ENCODE data around the gene PUS1. TPM values are rescaled to one million over a fixed set of nuclear protein-coding genes. Genes with fewer than 3 reads are reported as not detected.

The PUS1 gene
- total and polyA plus RNA-seq, 2 of the 4 experiments (the other 2 are of a cell fraction), result 14.0 to 36.7 TPM

DNA sequence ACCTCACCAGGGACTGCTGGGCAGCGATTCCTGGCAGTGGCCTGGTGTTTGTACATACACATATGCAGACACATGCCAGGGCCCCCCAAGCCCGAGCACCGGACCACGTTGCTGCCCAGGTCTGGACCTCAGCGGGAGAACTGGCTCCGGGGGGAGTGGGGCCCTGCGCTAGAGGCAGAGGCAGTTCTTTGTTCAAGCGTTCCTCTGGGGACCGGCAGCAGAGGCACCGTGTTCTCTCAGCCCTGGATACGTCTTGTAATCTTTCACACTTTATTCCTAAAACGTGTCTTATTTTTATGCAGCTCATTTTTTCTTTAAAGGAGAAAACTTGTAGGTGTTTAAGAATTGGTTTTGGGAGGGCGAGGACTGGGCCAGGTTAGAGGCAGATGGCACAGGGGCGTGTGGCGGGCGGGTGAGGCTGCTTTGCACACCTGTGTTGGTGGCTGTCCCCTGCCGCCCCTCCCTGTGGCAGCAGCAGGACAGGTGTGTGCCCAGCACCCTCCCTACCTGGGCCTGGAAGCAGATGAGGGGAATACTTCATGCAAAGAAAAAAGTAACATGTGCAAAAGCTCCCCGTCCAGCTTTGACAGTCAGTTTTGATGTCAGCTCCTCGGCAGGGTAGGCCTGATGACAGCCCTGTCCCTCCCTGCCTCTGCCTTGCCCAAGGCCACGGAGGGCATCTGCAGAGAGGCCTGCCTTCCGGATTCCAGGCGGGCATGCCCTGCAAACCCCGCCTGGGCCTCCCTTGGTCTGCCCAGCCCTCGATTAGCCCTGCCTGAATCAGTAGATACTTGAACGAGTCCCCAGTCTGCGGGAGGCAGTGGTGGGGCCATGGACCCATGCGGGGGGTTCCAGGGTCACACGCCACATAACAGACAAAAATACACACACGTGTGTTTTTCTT lies 7.0 kb upstream of the PUS1 start:
- Histone ChIP-seq H3K4me3 (ENCODE audit: insufficient read depth, low read depth, low read length) (no peak overlapping the region), H3K27ac (ENCODE audit: insufficient read depth, low read length) (no peak overlapping the region), H3K27me3 (ENCODE audit: control insufficient read depth, insufficient read depth, low read length) (no peaks in the 10 kb centered on the region), H3K4ac (ENCODE audit: low read depth, low read length) (no peak overlapping the region), H2BK120ac (ENCODE audit: low read depth, low read length) (no peak overlapping the region), H2BK5ac (ENCODE audit: low read depth, low read length, poor library complexity, severe bottlenecking) (no peak overlapping the region), H3K36me3 (ENCODE audit: control insufficient read depth, insufficient read depth, low read length) (peaks cover 43% of the 10 kb centered on the region), H2AFZ (replicated peaks; ENCODE audit: low read length, poor library complexity) (no peak overlapping the region), H2BK15ac (ENCODE audit: low read depth, low read length) (no peak overlapping the region), H3K4me2 (ENCODE audit: low read depth, low read length) (no peak overlapping the region), H3K9me3 (ENCODE audit: control insufficient read depth, insufficient read depth, low read length) (no peaks in the 10 kb centered on the region), H4K8ac (ENCODE audit: low read depth in 2 of 2, low read length in 2 of 2) (no peak overlapping the region), H4K20me1 (ENCODE audit: insufficient read depth, low read length) (no peaks in the 10 kb centered on the region), H4K5ac (ENCODE audit: low read depth, low read length) (no peak overlapping the region), H3K9ac (ENCODE audit: low read depth, low read length) (no peak overlapping the region), H2AK5ac (ENCODE audit: low read depth, low read length) (no peak overlapping the region), H3K4me1 (ENCODE audit: control insufficient read depth, insufficient read depth, low read length) (no peaks in the 10 kb centered on the region), H3K56ac (ENCODE audit: extremely low read depth, insufficient read depth, low read length) (no peak overlapping the region), H3K18ac (ENCODE audit: low read depth, low read length) (no peak overlapping the region), H3K23ac (ENCODE audit: low read depth, low read length) (no peak overlapping the region), H2AK9ac (replicated peaks; ENCODE audit: low read depth, low read length, poor library complexity) (no peak overlapping the region), H2BK20ac (ENCODE audit: low read depth, low read length) (no peak overlapping the region), H3K79me1 (ENCODE audit: low read depth in 1 of 2, low read length in 2 of 2) (no peaks in the 10 kb centered on the region), H4K91ac (ENCODE audit: insufficient read depth, low read depth, low read length) (no peak overlapping the region), H3K14ac (replicated peaks; ENCODE audit: low read depth, low read length) (no peak overlapping the region), H3K9me1 (ENCODE audit: insufficient read depth, low read length) (no peaks in the 10 kb centered on the region)
- TSS peak; percentile 64 for BruUV-seq (replicated peaks)
- ChIA-PET POLR2A (ENCODE audit: unreplicated experiment) (no interaction called here), CTCF (no interaction called here)
- intact Hi-C loops (cut with micrococcal nuclease), result no loop called here
- 79% methylated on average over 5 of the region's 29 CpGs; no CpG with 5 or more reads in 1 of the 2 experiments for WGBS, 2 experiments (ENCODE audit: extremely low coverage in 2 of 2, insufficient read length in 1 of 2)
- TF ChIP-seq CHD1 (IDR thresholded peaks at IDR 0.05; ENCODE audit: low read depth, low read length), result no peak
- no peak for ATAC-seq (ENCODE audit: low read depth)
- dilution Hi-C loops (cut with HindIII; ENCODE audit: low sequenced_read_pairs, unreplicated experiment), result no loop called here
- in situ Hi-C loops (cut with MboI; ENCODE audit: low sequenced_read_pairs), result no loop called here
- DNase-seq, result no peak

All from IMR-90 (cell line).